GM12878 (cell line): Measurements from ENCODE around the gene GTF2F2. TPM values are rescaled to one million over a fixed set of nuclear protein-coding genes. Genes with fewer than 3 reads are reported as not detected.
A peak's percentile ranks its signal among the peaks of the same experiment; 100 is the strongest.

Experiments used
- ATAC-seq: fragments of 200-7000 bp; cut with Tn5 transposase; 3 replicates; pipeline ENCODE4 v1.9.1; 2020; ENCODE audit warnings: mild to moderate bottlenecking, moderate library complexity
- BruUV-seq: library from RNA; stranded (reverse); fragments of 400-500 nt; replicated peaks from 2 replicates; lab custom pipeline; 2021; lab: Mats Ljungman, UMichigan
- CTCF ChIA-PET: fragments of 300-600 bp; sonication (Branson Sonifier 250); formaldehyde crosslinking; extraction: SDS; loops from one replicate; lab custom pipeline; 2021; ENCODE audit warnings: inconsistent platforms; lab: Yijun Ruan, JAX
- POLR2A ChIA-PET: fragments of 350-600 bp; formaldehyde crosslinking; extraction: SDS; loops from one replicate; lab custom pipeline; 2021; ENCODE audit warnings: inconsistent platforms; lab: Charles Lee
- RAD21 ChIA-PET: fragments of 300-600 bp; sonication (Branson Sonifier 250); formaldehyde crosslinking; loops from one replicate; lab custom pipeline; 2023; ENCODE audit warnings: antibody characterized with exemption; ENCODE audit not compliant: unreplicated experiment; lab: Charles Lee
- SMC1A ChIA-PET: fragments of 300-600 bp; sonication (Branson Sonifier 250); formaldehyde crosslinking; loops from one replicate; lab custom pipeline; 2023; ENCODE audit not compliant: unreplicated experiment, uncharacterized antibody; lab: Charles Lee
- DNase-seq: peaks from one replicate; pipeline ENCODE4 v3.0.0-alpha.2; 2011; ENCODE audit warnings: low read depth, low spot score
- FAIRE-seq: peaks from 3 replicates; lab custom pipeline; 2011; peaks lifted over from hg19 to GRCh38; lab: Jason Lieb, UNC
- H2AFZ ChIP-seq: 2 replicates; pipeline ENCODE4 v1.6.0; 2011; ENCODE audit warnings: low read depth, low read length, control low read depth; ENCODE audit not compliant: control insufficient read depth
- H3K27ac ChIP-seq: 2 replicates; pipeline ENCODE4 v1.5.1; 2011; ENCODE audit warnings: control low read depth; ENCODE audit not compliant: control insufficient read depth, insufficient read depth
- H3K27me3 ChIP-seq, 2 experiments: replicated peaks in 1 of 2; 2 replicates each; pipeline versions ENCODE4 v1.6.0 to v1.6.1; 2011; ENCODE audit warnings: low read length in 1 of 2; ENCODE audit not compliant: control insufficient read depth in 2 of 2, insufficient read depth in 2 of 2
- H3K36me3 ChIP-seq, 2 experiments: 2 replicates each; pipeline ENCODE4 v1.5.1; 2011; ENCODE audit warnings: low read length in 1 of 2; ENCODE audit not compliant: control insufficient read depth in 2 of 2, insufficient read depth in 2 of 2
- H3K4me1 ChIP-seq: 2 replicates; pipeline ENCODE4 v1.6.1; 2011; ENCODE audit warnings: mild to moderate bottlenecking, low read length, moderate library complexity, mixed read lengths; ENCODE audit not compliant: control insufficient read depth, insufficient read depth
- H3K4me2 ChIP-seq: 2 replicates; pipeline ENCODE4 v1.6.0; 2011; ENCODE audit warnings: control low read depth; ENCODE audit not compliant: control insufficient read depth, insufficient read depth
- H3K4me3 ChIP-seq: fragments of 200-600 bp; sonication (generic); 2 replicates; pipeline ENCODE4 v1.5.1; 2016
- H3K79me2 ChIP-seq: 2 replicates; pipeline ENCODE4 v1.6.0; 2011; ENCODE audit warnings: low read length; ENCODE audit not compliant: control insufficient read depth, insufficient read depth
- H3K9ac ChIP-seq: 2 replicates; pipeline ENCODE4 v1.8.0; 2011; ENCODE audit warnings: low read length, control low read depth, mixed read lengths; ENCODE audit not compliant: control insufficient read depth, insufficient read depth
- H3K9me3 ChIP-seq: replicated peaks from 3 replicates; pipeline ENCODE4 v1.5.1; 2011; ENCODE audit warnings: mild to moderate bottlenecking, low read length; ENCODE audit not compliant: control insufficient read depth, insufficient read depth
- H4K20me1 ChIP-seq: 2 replicates; pipeline ENCODE4 v1.6.0; 2011; ENCODE audit not compliant: control insufficient read depth, insufficient read depth
- BCL3 ChIP-seq: IDR thresholded peaks from 2 replicates; pipeline ENCODE4 v1.6.1; 2011; ENCODE audit warnings: borderline replicate concordance, low read depth, mild to moderate bottlenecking, moderate library complexity, low read length; ENCODE audit not compliant: insufficient read depth, poor library complexity, severe bottlenecking
- BRCA1 ChIP-seq: IDR thresholded peaks from 2 replicates; pipeline ENCODE4 v1.6.1; 2011; ENCODE audit warnings: low read depth, low read length, improper control_type of control experiment
- CBFB ChIP-seq: IDR thresholded peaks from 2 replicates; pipeline ENCODE4 v1.6.1; 2016; ENCODE audit warnings: antibody characterized with exemption, low read depth
- ESRRA ChIP-seq: IDR thresholded peaks from 2 replicates; pipeline ENCODE4 v1.6.1; 2012; ENCODE audit warnings: mild to moderate bottlenecking, low read length, improper control_type of control experiment
- MLLT1 ChIP-seq: fragments of 450-650 bp; IDR thresholded peaks from 2 replicates; pipeline ENCODE4 v1.6.1; 2016; ENCODE audit warnings: mild to moderate bottlenecking
- NKRF ChIP-seq: fragments of 450-650 bp; conservative IDR thresholded peaks from 2 replicates; pipeline ENCODE4 v1.6.1; 2017; ENCODE audit warnings: mild to moderate bottlenecking, moderate library complexity
- POLR2AphosphoS5 ChIP-seq: IDR thresholded peaks from 2 replicates; pipeline ENCODE4 v1.6.1; 2011; ENCODE audit warnings: mild to moderate bottlenecking, low read length, inconsistent platforms
- POU2F2 ChIP-seq: IDR thresholded peaks from 3 replicates; pipeline ENCODE4 v1.6.1; 2011; ENCODE audit warnings: low read depth, mild to moderate bottlenecking, low read length, borderline replicate concordance
- RB1 ChIP-seq: fragments of 450-650 bp; formaldehyde crosslinking; IDR thresholded peaks from 2 replicates; pipeline ENCODE4 v1.6.1; 2017; ENCODE audit warnings: mild to moderate bottlenecking, borderline replicate concordance
- STAT3 ChIP-seq: IDR thresholded peaks from 2 replicates; pipeline ENCODE4 v1.6.1; 2011; ENCODE audit warnings: low read depth, low read length, improper control_type of control experiment
- TCF12 ChIP-seq: IDR thresholded peaks from 2 replicates; pipeline ENCODE4 v1.6.1; 2011; ENCODE audit warnings: low read depth, mild to moderate bottlenecking, low read length
- WGBS: methylation state at CpG from one replicate; pipeline ENCODE4 v1.1.6; 2016; ENCODE audit warnings: low lambda C conversion rate; ENCODE audit not compliant: insufficient replicate concordance, insufficient coverage; ENCODE audit errors: missing lambda C conversion rate; 5-methylcytosine and 5-hydroxymethylcytosine counted together
- in situ Hi-C: fragments of 300-500 bp; cut with MboI; formaldehyde crosslinking; loops from 9 replicates; pipeline ENCODE4 v1.14.3; 2018; ENCODE audit warnings: mixed read lengths
- intact Hi-C: fragments of 100-400 bp; cut with micrococcal nuclease; formaldehyde crosslinking; loops from one replicate; pipeline ENCODE4 v1.14.2; 2022; ENCODE audit not compliant: unreplicated experiment
- polyA plus RNA-seq, 11 experiments: library from polyadenylated mRNA; depleted of rRNA in 4 of 11; unstranded in 6 of 11; stranded (reverse) in 5 of 11; fragments of >200 nt; fragmentation: Nextera tagmentation in 4 of 11; fragmentation: Illumina TruSeq in 1 of 11; extraction: Ambion mirVana in 4 of 11; extraction: Trizol in 1 of 11; gene quantifications; 1 replicate in 1 of 11; 2 replicates in 10 of 11; pipeline versions ENCODE4 v1.2.1 to v1.2.3, GENCODE V29; 2011 to 2016; ENCODE audit warnings: inconsistent platforms in 2 of 11, missing spikeins in 2 of 11, low read depth in 1 of 11
- total RNA-seq, 4 experiments: library from RNA; depleted of rRNA in 3 of 4; stranded (reverse); fragments of >200 nt in 3 of 4; fragmentation: Illumina TruSeq in 1 of 4; extraction: Trizol in 1 of 4; gene quantifications; 2 replicates each; pipeline versions ENCODE4 v1.2.1 to v1.2.3, GENCODE V29; 2013 to 2021

GTF2F2 gene
- total and polyA plus RNA-seq, 10 of the 15 experiments (the other 5 are each of a cell fraction or from before 2014, with no cell fraction given) = 14.5 to 30.8 (median 22.6) TPM

- Histone ChIP-seq H3K36me3 (no peaks in the 10 kb centered on the region), H3K9ac (no peak overlapping the region), H3K27ac (no peak overlapping the region), H2AFZ (no peak overlapping the region), H4K20me1 (no peaks in the 10 kb centered on the region), H3K27me3 (no peaks in the 10 kb centered on the region), H3K4me1 (no peaks in the 10 kb centered on the region), H3K79me2 (peaks cover 31% of the 10 kb centered on the region), H3K4me2 (0 out of 2 replicates have a peak overlapping the region, but pooled peaks have one; percentile 23), H3K9me3 (no peaks in the 10 kb centered on the region), H3K4me3 (no peak overlapping the region)
- in situ Hi-C loops = loop anchor here (5.0 kb wide), 1 partner anchor 49 kb away; no protein-coding TSS in a partner anchor
- ChIA-PET CTCF (interaction anchor here (0.7 kb wide), 1 partner anchor 159 kb away, joined by 3 read pairs; no protein-coding TSS in a partner anchor), SMC1A (no interaction called here), RAD21 (no interaction called here), POLR2A (no interaction called here)
- DNase-seq = no peak
- no peak for TF ChIP-seq ESRRA
- TF ChIP-seq MLLT1 = no peak
- TF ChIP-seq POU2F2 = no peak
- TF ChIP-seq BRCA1 = no peak
- no peak for TF ChIP-seq NKRF
- TF ChIP-seq BCL3 = no peak
- no peak for TF ChIP-seq RB1
- no peak for TF ChIP-seq TCF12
- TF ChIP-seq POLR2AphosphoS5 = no peak
- no peak for TF ChIP-seq STAT3
- TF ChIP-seq CBFB = no peak
- FAIRE-seq = no peak
- intact Hi-C loops = loop anchor here (5.0 kb wide), 1 partner anchor 76 kb away; no protein-coding TSS in a partner anchor
- BruUV-seq = no TSS peak
- WGBS = 83% methylated on average over 6 of the region's 6 CpGs
- ATAC-seq = no peak
These were observed 2.6 kb downstream of the GTF2F2 start for GRCh38 chr13:45122941-45123340.
